A673 (cell line): ENCODE results near the gene CCZ1B.
"Not testable (repeated sequence)": the region's sequence is repeated elsewhere in the genome, so short reads cannot be mapped to it uniquely, and the experiment has no call there.

Source experiments
- CTCF ChIP-seq: fragments of 300-800, 200-600 bp; sonication (generic); conservative IDR thresholded peaks from 2 replicates; pipeline ENCODE4 v1.5.1; 2017; ENCODE audit warnings: low read depth, mild to moderate bottlenecking, antibody characterized with exemption, low read length, moderate library complexity, mixed read lengths
- EZH2 ChIP-seq: fragments of 200-600 bp; sonication (generic); IDR thresholded peaks from 2 replicates; pipeline ENCODE4 v1.6.1; 2017; ENCODE audit warnings: borderline replicate concordance, low read depth, mild to moderate bottlenecking, mixed read lengths, antibody characterized with exemption, low read length; ENCODE audit not compliant: poor library complexity, severe bottlenecking

GRCh38 chr7:6792113-6792872, 33.8 kb downstream of the CCZ1B start:
- TF ChIP-seq CTCF, EZH2: not testable (repeated sequence)
